WTC11 (cell line): ENCODE data around the gene FOCAD. TPM values are rescaled to one million over a fixed set of nuclear protein-coding genes. Genes with fewer than 3 reads are reported as not detected.

Experiments used
- ATAC-seq: fragments of 200-7000 bp; cut with Tn5 transposase; 2 replicates; pipeline ENCODE4 v1.10.0; 2021; ENCODE audit warnings: mild to moderate bottlenecking, moderate library complexity
- CTCF ChIA-PET: fragments of 300-600 bp; sonication (Branson Sonifier 250); formaldehyde crosslinking; loops from one replicate; lab custom pipeline; 2021; ENCODE audit warnings: antibody characterized with exemption; lab: Charles Lee
- POLR2A ChIA-PET: fragments of 350-600 bp; sonication (Branson Sonifier 250); formaldehyde crosslinking; loops from one replicate; lab custom pipeline; 2021; ENCODE audit warnings: antibody characterized with exemption; lab: Charles Lee
- DNase-seq: peaks from one replicate; pipeline ENCODE4 v3.0.0; 2021; ENCODE audit warnings: low spot score
- H3K27ac Mint-ChIP-seq: 2 replicates; pipeline ENCODE4 v1.8.0; 2021; ENCODE audit warnings: mixed read lengths
- H3K27me3 Mint-ChIP-seq: 2 replicates; pipeline ENCODE4 v1.8.0; 2021; ENCODE audit warnings: low read depth, mild to moderate bottlenecking, moderate library complexity, mixed read lengths
- H3K36me3 Mint-ChIP-seq: 2 replicates; pipeline ENCODE4 v1.8.0; 2021; ENCODE audit warnings: mixed read lengths
- H3K4me1 Mint-ChIP-seq: 2 replicates; pipeline ENCODE4 v1.8.0; 2022; ENCODE audit warnings: mixed read lengths
- H3K4me3 Mint-ChIP-seq: 2 replicates; pipeline ENCODE4 v1.8.0; 2021; ENCODE audit warnings: mild to moderate bottlenecking, moderate library complexity, mixed read lengths
- H3K9me3 Mint-ChIP-seq: 2 replicates; pipeline ENCODE4 v1.8.0; 2021; ENCODE audit warnings: mixed read lengths
- AR ChIP-seq: fragments of 250-450 bp; sonication (Bioruptor Pico); IDR thresholded peaks from 2 replicates; pipeline ENCODE4 v1.9.0; 2021; ENCODE audit warnings: mild to moderate bottlenecking
- EMX1 ChIP-seq: fragments of 250-450 bp; sonication (Bioruptor Pico); IDR thresholded peaks from 2 replicates; pipeline ENCODE4 v1.8.0; 2021; ENCODE audit warnings: mild to moderate bottlenecking
- ESRRA ChIP-seq: sonication (generic); formaldehyde crosslinking; IDR thresholded peaks from 2 replicates; pipeline ENCODE4 v1.8.1; 2022; ENCODE audit warnings: mild to moderate bottlenecking, missing genetic modification reagents, borderline replicate concordance
- FOXJ3 ChIP-seq: sonication (generic); formaldehyde crosslinking; IDR thresholded peaks from 2 replicates; pipeline ENCODE4 v1.9.0; 2021; ENCODE audit warnings: missing genetic modification reagents, mild to moderate bottlenecking, borderline replicate concordance
- FOXP1 ChIP-seq: sonication (generic); formaldehyde crosslinking; IDR thresholded peaks from 2 replicates; pipeline ENCODE4 v1.8.0; 2022; ENCODE audit warnings: missing genetic modification reagents, mild to moderate bottlenecking, moderate library complexity, borderline replicate concordance
- HMGXB4 ChIP-seq: sonication (generic); formaldehyde crosslinking; IDR thresholded peaks from 2 replicates; pipeline ENCODE4 v1.8.1; 2023; ENCODE audit warnings: mild to moderate bottlenecking, moderate library complexity, missing genetic modification reagents
- KAT7 ChIP-seq: sonication (generic); formaldehyde crosslinking; IDR thresholded peaks from 2 replicates; pipeline ENCODE4 v1.8.1; 2023; ENCODE audit warnings: missing genetic modification reagents, mild to moderate bottlenecking, borderline replicate concordance
- MYBL2 ChIP-seq: sonication (generic); formaldehyde crosslinking; IDR thresholded peaks from 2 replicates; pipeline ENCODE4 v1.8.1; 2023; ENCODE audit warnings: mild to moderate bottlenecking, moderate library complexity, missing genetic modification reagents
- NFE2L1 ChIP-seq: sonication (generic); formaldehyde crosslinking; IDR thresholded peaks from 2 replicates; pipeline ENCODE4 v1.8.1; 2023; ENCODE audit warnings: missing genetic modification reagents
- PRRX2 ChIP-seq: fragments of 250-450 bp; sonication (Bioruptor Pico); IDR thresholded peaks from 2 replicates; pipeline ENCODE4 v1.8.0; 2021; ENCODE audit warnings: mild to moderate bottlenecking
- RELA ChIP-seq: sonication (generic); formaldehyde crosslinking; IDR thresholded peaks from 2 replicates; pipeline ENCODE4 v1.8.1; 2022; ENCODE audit warnings: missing genetic modification reagents, mild to moderate bottlenecking, borderline replicate concordance
- TEAD4 ChIP-seq: sonication (generic); formaldehyde crosslinking; IDR thresholded peaks from 2 replicates; pipeline ENCODE4 v1.8.0; 2022; ENCODE audit warnings: mild to moderate bottlenecking, missing genetic modification reagents
- USF1 ChIP-seq: sonication (generic); formaldehyde crosslinking; IDR thresholded peaks from 2 replicates; pipeline ENCODE4 v1.8.0; 2022; ENCODE audit warnings: mild to moderate bottlenecking, missing genetic modification reagents
- ZMAT4 ChIP-seq: fragments of 250-450 bp; sonication (Bioruptor Pico); IDR thresholded peaks from 2 replicates; pipeline ENCODE4 v1.9.0; 2021; ENCODE audit warnings: mild to moderate bottlenecking
- ZNF219 ChIP-seq: sonication (generic); formaldehyde crosslinking; IDR thresholded peaks from 2 replicates; pipeline ENCODE4 v1.8.0; 2023; ENCODE audit warnings: missing genetic modification reagents, mild to moderate bottlenecking, borderline replicate concordance
- ZNF396 ChIP-seq: fragments of 250-450 bp; sonication (Bioruptor Pico); IDR thresholded peaks from 2 replicates; pipeline ENCODE4 v1.8.0; 2021; ENCODE audit warnings: mild to moderate bottlenecking, moderate library complexity, borderline replicate concordance
- ZNF532 ChIP-seq: fragments of 250-450 bp; sonication (Bioruptor Pico); IDR thresholded peaks from 2 replicates; pipeline ENCODE4 v1.9.0; 2021; ENCODE audit warnings: mild to moderate bottlenecking, borderline replicate concordance
- ZNF671 ChIP-seq: fragments of 250-450 bp; sonication (Bioruptor Pico); IDR thresholded peaks from 2 replicates; pipeline ENCODE4 v1.8.0; 2021; ENCODE audit warnings: mild to moderate bottlenecking
- ZSCAN18 ChIP-seq: fragments of 250-450 bp; sonication (Bioruptor Pico); IDR thresholded peaks from 2 replicates; pipeline ENCODE4 v2.1.2; 2022; ENCODE audit warnings: mild to moderate bottlenecking, moderate library complexity
- total RNA-seq: library from RNA; stranded (reverse); gene quantifications from 3 replicates; pipeline ENCODE4 v1.2.3, GENCODE V29; 2021

The FOCAD gene
- total RNA-seq, 1 experiment from 2014 or later, result 34.3 TPM

- Mint-ChIP-seq H3K27ac (no peak overlapping the region), H3K36me3 (peaks cover 10% of the 10 kb centered on the region), H3K9me3 (peaks cover 13% of the 10 kb centered on the region), H3K4me3 (no peak overlapping the region), H3K27me3 (no peaks in the 10 kb centered on the region), H3K4me1 (peaks cover 7% of the 10 kb centered on the region)
- DNase-seq (no peak), ATAC-seq (no peak)
- ChIA-PET POLR2A (no interaction called here), CTCF (no interaction called here)
- TF ChIP-seq FOXP1 (CRISPR knock-in tag) (no peak), ESRRA (CRISPR knock-in tag) (no peak), ZNF532 (CRISPR knock-in tag) (no peak), ZMAT4 (no peak), PRRX2 (CRISPR knock-in tag) (no peak), KAT7 (CRISPR knock-in tag) (no peak)
Observed at GRCh38 chr9:21002040-21002439, 318.0 kb downstream of the FOCAD start.

GRCh38 chr9:21015129-21015815, 331.2 kb downstream of the FOCAD start:
- DNase-seq (no peak), ATAC-seq (peak; percentile 93)
- Mint-ChIP-seq H3K27ac (peak overlapping the region; percentile 45; the same call in 1 of the 2 replicates), H3K4me1 (peaks cover 41% of the 10 kb centered on the region), H3K4me3 (no peak overlapping the region), H3K36me3 (no peaks in the 10 kb centered on the region), H3K9me3 (no peaks in the 10 kb centered on the region), H3K27me3 (no peaks in the 10 kb centered on the region)
- ChIA-PET CTCF (interaction anchor here (0.5 to 1.7 kb wide), 2 partner anchors 75 to 96 kb away, joined by 3 to 10 read pairs; no protein-coding TSS in a partner anchor), POLR2A (no interaction called here)
- TF ChIP-seq ZSCAN18 (CRISPR knock-in tag) (no peak), FOXJ3 (CRISPR knock-in tag) (no peak), ZNF671 (CRISPR knock-in tag) (no peak), ZNF396 (no peak)

GRCh38 chr9:21015995-21016394, 331.9 kb downstream of the FOCAD start:
- H3K36me3 Mint-ChIP-seq, result peaks cover 2% of the 10 kb centered on the region; the same call in 1 of the 2 replicates
- no peak overlapping the region for H3K27ac Mint-ChIP-seq
- CTCF ChIA-PET, result interaction anchor here (1.7 kb wide), 1 partner anchor 95 kb away, joined by 10 read pairs; no protein-coding TSS in a partner anchor
- POLR2A ChIA-PET, result no interaction called here
- DNase-seq (no peak), ATAC-seq (no peak)
- no peaks in the 10 kb centered on the region for H3K27me3 Mint-ChIP-seq
- peaks cover 3% of the 10 kb centered on the region; the same call in 1 of the 2 replicates for H3K9me3 Mint-ChIP-seq
- peaks cover 44% of the 10 kb centered on the region for H3K4me1 Mint-ChIP-seq
- no peak overlapping the region for H3K4me3 Mint-ChIP-seq
- no peak for TF ChIP-seq AR (CRISPR knock-in tag)
- no peak for TF ChIP-seq KAT7 (CRISPR knock-in tag)
- TF ChIP-seq NFE2L1 (CRISPR knock-in tag), result no peak
- no peak for TF ChIP-seq EMX1 (CRISPR knock-in tag)
- no peak for TF ChIP-seq RELA
- no peak for TF ChIP-seq MYBL2 (CRISPR knock-in tag)
- no peak for TF ChIP-seq HMGXB4 (CRISPR knock-in tag)
- TF ChIP-seq TEAD4, result no peak
- no peak for TF ChIP-seq ZNF219 (CRISPR knock-in tag)
- no peak for TF ChIP-seq USF1 (CRISPR knock-in tag)
